Measurements from ENCODE around the gene LAD1. TPM values are rescaled to one million over a fixed set of nuclear protein-coding genes. Genes with fewer than 3 reads are reported as not detected.

The LAD1 gene
- total and polyA plus RNA-seq, 2 of the 4 experiments (the other 2 are of a cell fraction), result under 0.01 to 0.07 TPM

DNA sequence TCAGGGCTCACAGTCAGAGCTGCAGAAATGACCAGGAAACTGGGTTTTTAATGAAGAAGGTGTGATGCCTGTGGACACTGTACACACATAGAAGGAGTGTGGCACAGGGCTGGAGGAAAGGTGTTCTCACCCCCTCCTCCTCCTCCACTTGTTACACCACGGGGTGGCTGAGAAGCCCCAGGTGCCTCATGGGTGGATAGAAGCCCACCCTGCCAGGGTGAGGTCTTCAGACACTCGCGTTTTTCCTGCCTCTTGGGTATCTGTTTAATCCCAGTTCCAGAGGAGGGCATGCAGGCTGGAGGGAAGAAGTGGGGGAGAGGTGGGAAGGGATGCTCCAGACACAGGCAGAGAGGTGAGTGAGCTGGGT lies 9.7 kb upstream of the LAD1 start:
- WGBS, 2 experiments (ENCODE audit: extremely low coverage in 2 of 2, insufficient read length in 1 of 2), result no CpG with 5 or more reads among the region's 3 CpGs
- Histone ChIP-seq H2AK9ac (replicated peaks; ENCODE audit: low read depth, low read length, poor library complexity) (no peak overlapping the region), H4K5ac (ENCODE audit: low read depth, low read length) (no peak overlapping the region), H3K4me3 (ENCODE audit: insufficient read depth, low read depth, low read length) (no peak overlapping the region), H4K20me1 (ENCODE audit: insufficient read depth, low read length) (no peaks in the 10 kb centered on the region), H3K23ac (ENCODE audit: low read depth, low read length) (no peak overlapping the region), H3K56ac (ENCODE audit: extremely low read depth, insufficient read depth, low read length) (no peak overlapping the region), H2BK15ac (ENCODE audit: low read depth, low read length) (no peak overlapping the region), H3K4ac (ENCODE audit: low read depth, low read length) (no peak overlapping the region), H3K18ac (ENCODE audit: low read depth, low read length) (no peak overlapping the region), H3K9me3 (ENCODE audit: control insufficient read depth, insufficient read depth, low read length) (no peaks in the 10 kb centered on the region), H2AK5ac (ENCODE audit: low read depth, low read length) (no peak overlapping the region), H3K4me1 (ENCODE audit: control insufficient read depth, insufficient read depth, low read length) (no peaks in the 10 kb centered on the region), H4K91ac (ENCODE audit: insufficient read depth, low read depth, low read length) (no peak overlapping the region), H3K36me3 (ENCODE audit: control insufficient read depth, insufficient read depth, low read length) (no peaks in the 10 kb centered on the region), H2BK20ac (ENCODE audit: low read depth, low read length) (no peak overlapping the region), H4K8ac (ENCODE audit: low read depth in 2 of 2, low read length in 2 of 2) (no peak overlapping the region), H2BK120ac (ENCODE audit: low read depth, low read length) (no peak overlapping the region), H2BK5ac (ENCODE audit: low read depth, low read length, poor library complexity, severe bottlenecking) (no peak overlapping the region), H3K9ac (ENCODE audit: low read depth, low read length) (no peak overlapping the region), H3K27me3 (ENCODE audit: control insufficient read depth, insufficient read depth, low read length) (peaks cover 55% of the 10 kb centered on the region), H3K27ac (ENCODE audit: insufficient read depth, low read length) (no peak overlapping the region), H3K9me1 (ENCODE audit: insufficient read depth, low read length) (no peaks in the 10 kb centered on the region), H3K14ac (replicated peaks; ENCODE audit: low read depth, low read length) (no peak overlapping the region), H3K79me1 (ENCODE audit: low read depth in 1 of 2, low read length in 2 of 2) (no peaks in the 10 kb centered on the region), H3K4me2 (ENCODE audit: low read depth, low read length) (no peak overlapping the region), H2AFZ (replicated peaks; ENCODE audit: low read length, poor library complexity) (no peak overlapping the region)
- DNase-seq, result no peak
- dilution Hi-C loops (cut with HindIII; ENCODE audit: low sequenced_read_pairs, unreplicated experiment), result no loop called here
- intact Hi-C loops (cut with micrococcal nuclease), result loop anchor here (1.0 to 5.0 kb wide), 3 partner anchors 61 to 437 kb away; no protein-coding TSS in a partner anchor
- no TSS peak for BruUV-seq (replicated peaks)
- CTCF ChIA-PET, result interaction anchor here (0.8 to 1.7 kb wide), 4 partner anchors 25 to 155 kb away, joined by 3 to 8 read pairs (median 4); no protein-coding TSS in a partner anchor
- POLR2A ChIA-PET (ENCODE audit: unreplicated experiment), result no interaction called here
- in situ Hi-C loops (cut with MboI; ENCODE audit: low sequenced_read_pairs), result no loop called here
- TF ChIP-seq MXI1 (IDR thresholded peaks at IDR 0.05; ENCODE audit: borderline replicate concordance, low read depth, low read length), result no peak
- no peak for TF ChIP-seq POLR2A (IDR thresholded peaks at IDR 0.05; ENCODE audit: low read depth, low read length)
- TF ChIP-seq FOS (IDR thresholded peaks at IDR 0.05; ENCODE audit: low read depth, low read length), result no peak
- no peak for TF ChIP-seq RFX5 (IDR thresholded peaks at IDR 0.05; ENCODE audit: low read depth, low read length)
- TF ChIP-seq MAFK (IDR thresholded peaks at IDR 0.05; ENCODE audit: low read depth, low read length), result no peak
- no peak for TF ChIP-seq RCOR1 (IDR thresholded peaks at IDR 0.05; ENCODE audit: insufficient replicate concordance, low read length)
- ATAC-seq (ENCODE audit: low read depth), result no peak
